Stimulated activated CD4-positive, alpha-beta T cell treated with anti-CD3 and anti-CD28 coated beads, TNF-alpha, amount 100 ng/mL, for 4 hours (primary cell): Measurements from ENCODE around the gene OR51I2.

Source experiments
- DNase-seq, 3 experiments: peaks; one replicate each; pipeline ENCODE4 v3.0.0-alpha.2; 2020; ENCODE audit warnings: low read depth in 3 of 3

The OR51I2 gene

GRCh38 chr11:5505363-5506048, 56.4 kb downstream of the OR51I2 start:
- no peak for DNase-seq
